ENCODE data around the gene ACP1.

GRCh38 chr2:288758-289361, 24.1 kb downstream of the ACP1 start:
- TF ChIP-seq POLR2A (IDR thresholded peaks at IDR 0.05), result no peak
- no peak for TF ChIP-seq EP300 (IDR thresholded peaks at IDR 0.05)
- no peak for TF ChIP-seq CTCF (IDR thresholded peaks at IDR 0.05)
